IMR-90 (cell line): ENCODE results near the gene MYRFL. TPM values are rescaled to one million over a fixed set of nuclear protein-coding genes. Genes with fewer than 3 reads are reported as not detected.

ENCODE experiments used
- ATAC-seq: fragments of 200-7000 bp; cut with Tn5 transposase; 2 replicates; pipeline ENCODE4 v1.9.1; 2020; ENCODE audit warnings: low read depth, mild to moderate bottlenecking, moderate library complexity
- BruUV-seq: library from RNA; stranded (reverse); fragments of 400-500 nt; replicated peaks from 2 replicates; lab custom pipeline; 2021; lab: Mats Ljungman, UMichigan
- CTCF ChIA-PET: fragments of 300-600 bp; formaldehyde crosslinking; extraction: SDS; loops from one replicate; lab custom pipeline; 2021; ENCODE audit warnings: antibody characterized with exemption; lab: Yijun Ruan, JAX
- POLR2A ChIA-PET: fragments of 300-600 bp; sonication (Branson Sonifier 250); formaldehyde crosslinking; loops from one replicate; lab custom pipeline; 2022; ENCODE audit warnings: antibody characterized with exemption; ENCODE audit not compliant: unreplicated experiment; lab: Charles Lee
- DNase-seq: peaks from one replicate; pipeline ENCODE4 v3.0.0; 2013
- H2AFZ ChIP-seq: replicated peaks from 2 replicates; pipeline ENCODE3; 2013; ENCODE audit warnings: low read length, mild to moderate bottlenecking; ENCODE audit not compliant: poor library complexity
- H2AK5ac ChIP-seq: 2 replicates; pipeline ENCODE4 v1.6.1; 2013; ENCODE audit warnings: low read depth, low read length, inconsistent platforms
- H2AK9ac ChIP-seq: replicated peaks from 2 replicates; pipeline ENCODE3; 2013; ENCODE audit warnings: mild to moderate bottlenecking, low read depth, low read length, moderate library complexity; ENCODE audit not compliant: poor library complexity
- H2BK120ac ChIP-seq: 2 replicates; pipeline ENCODE4 v1.6.1; 2013; ENCODE audit warnings: low read depth, low read length, inconsistent platforms
- H2BK15ac ChIP-seq: 3 replicates; pipeline ENCODE4 v1.6.1; 2013; ENCODE audit warnings: low read depth, low read length, inconsistent platforms
- H2BK20ac ChIP-seq: 2 replicates; pipeline ENCODE4 v1.6.1; 2013; ENCODE audit warnings: low read depth, mild to moderate bottlenecking, inconsistent platforms, low read length, moderate library complexity
- H2BK5ac ChIP-seq: 2 replicates; pipeline ENCODE4 v1.6.1; 2013; ENCODE audit warnings: mild to moderate bottlenecking, low read depth, low read length, inconsistent platforms; ENCODE audit not compliant: poor library complexity, severe bottlenecking
- H3K14ac ChIP-seq: replicated peaks from 2 replicates; pipeline ENCODE4 v1.6.1; 2013; ENCODE audit warnings: low read depth, low read length, inconsistent platforms
- H3K18ac ChIP-seq: 2 replicates; pipeline ENCODE4 v1.6.1; 2013; ENCODE audit warnings: low read depth, low read length, control low read depth
- H3K23ac ChIP-seq: 2 replicates; pipeline ENCODE4 v1.6.1; 2013; ENCODE audit warnings: low read depth, low read length, inconsistent platforms
- H3K27ac ChIP-seq: 2 replicates; pipeline ENCODE4 v1.5.1; 2013; ENCODE audit warnings: mild to moderate bottlenecking, control low read depth, low read length; ENCODE audit not compliant: insufficient read depth
- H3K27me3 ChIP-seq: 2 replicates; pipeline ENCODE4 v1.6.1; 2013; ENCODE audit warnings: low read length; ENCODE audit not compliant: control insufficient read depth, insufficient read depth
- H3K36me3 ChIP-seq: 2 replicates; pipeline ENCODE4 v1.6.1; 2013; ENCODE audit warnings: low read length, mixed read lengths; ENCODE audit not compliant: control insufficient read depth, insufficient read depth
- H3K4ac ChIP-seq: 2 replicates; pipeline ENCODE4 v1.6.1; 2013; ENCODE audit warnings: low read depth, low read length, inconsistent platforms
- H3K4me1 ChIP-seq: 2 replicates; pipeline ENCODE4 v1.6.1; 2013; ENCODE audit warnings: low read length, mixed read lengths; ENCODE audit not compliant: control insufficient read depth, insufficient read depth
- H3K4me2 ChIP-seq: 2 replicates; pipeline ENCODE4 v1.6.1; 2013; ENCODE audit warnings: low read depth, mild to moderate bottlenecking, control low read depth, low read length, moderate library complexity
- H3K4me3 ChIP-seq: 2 replicates; pipeline ENCODE4 v1.5.1; 2013; ENCODE audit warnings: low read depth, mild to moderate bottlenecking, control low read depth, low read length, moderate library complexity; ENCODE audit not compliant: insufficient read depth
- H3K56ac ChIP-seq: 2 replicates; pipeline ENCODE4 v1.6.1; 2013; ENCODE audit warnings: low read length, inconsistent platforms; ENCODE audit not compliant: insufficient read depth; ENCODE audit errors: extremely low read depth
- H3K79me1 ChIP-seq, 2 experiments: 2 replicates each; pipeline ENCODE4 v1.6.1; 2013; ENCODE audit warnings: low read length in 2 of 2, inconsistent platforms in 1 of 2, low read depth in 1 of 2
- H3K9ac ChIP-seq: 2 replicates; pipeline ENCODE4 v1.6.1; 2013; ENCODE audit warnings: low read depth, low read length, control low read depth
- H3K9me1 ChIP-seq: 2 replicates; pipeline ENCODE4 v1.6.1; 2013; ENCODE audit warnings: low read length, inconsistent platforms; ENCODE audit not compliant: insufficient read depth
- H3K9me3 ChIP-seq: 2 replicates; pipeline ENCODE4 v1.6.1; 2013; ENCODE audit warnings: low read length; ENCODE audit not compliant: control insufficient read depth, insufficient read depth
- H4K20me1 ChIP-seq: 2 replicates; pipeline ENCODE4 v1.6.1; 2013; ENCODE audit warnings: low read length, inconsistent platforms; ENCODE audit not compliant: insufficient read depth
- H4K5ac ChIP-seq: 2 replicates; pipeline ENCODE4 v1.6.1; 2013; ENCODE audit warnings: mild to moderate bottlenecking, low read depth, low read length, control low read depth
- H4K8ac ChIP-seq, 2 experiments: 2 replicates each; pipeline ENCODE4 v1.6.1; 2013; ENCODE audit warnings: low read depth in 2 of 2, low read length in 2 of 2, control low read depth in 1 of 2, inconsistent platforms in 1 of 2
- H4K91ac ChIP-seq: 2 replicates; pipeline ENCODE4 v1.6.1; 2013; ENCODE audit warnings: low read depth, low read length, inconsistent platforms; ENCODE audit not compliant: insufficient read depth
- BHLHE40 ChIP-seq: fragments of 150-350 bp; IDR thresholded peaks from 2 replicates; pipeline ENCODE4 v1.6.1; 2016; ENCODE audit warnings: mild to moderate bottlenecking, low read depth, low read length
- CEBPB ChIP-seq: IDR thresholded peaks from 2 replicates; pipeline ENCODE4 v1.6.1; 2012; ENCODE audit warnings: low read depth, low read length, improper control_type of control experiment
- CHD1 ChIP-seq: IDR thresholded peaks from 2 replicates; pipeline ENCODE4 v1.6.1; 2012; ENCODE audit warnings: low read depth, low read length, improper control_type of control experiment
- CTCF ChIP-seq: conservative IDR thresholded peaks from 2 replicates; pipeline ENCODE4 v1.5.1; 2012; ENCODE audit warnings: mild to moderate bottlenecking, low read depth, low read length, improper control_type of control experiment
- ELK1 ChIP-seq: fragments of 150-350 bp; IDR thresholded peaks from 2 replicates; pipeline ENCODE4 v1.6.1; 2016; ENCODE audit warnings: low read depth, mild to moderate bottlenecking, low read length, moderate library complexity, borderline replicate concordance
- FOS ChIP-seq: fragments of 150-350 bp; IDR thresholded peaks from 2 replicates; pipeline ENCODE4 v1.6.1; 2016; ENCODE audit warnings: low read depth, low read length
- MAFK ChIP-seq: IDR thresholded peaks from 2 replicates; pipeline ENCODE4 v1.6.1; 2012; ENCODE audit warnings: low read depth, low read length, improper control_type of control experiment
- MAZ ChIP-seq: IDR thresholded peaks from 2 replicates; pipeline ENCODE4 v1.6.1; 2012; ENCODE audit warnings: low read depth, mild to moderate bottlenecking, low read length, improper control_type of control experiment, moderate library complexity, borderline replicate concordance
- MXI1 ChIP-seq: IDR thresholded peaks from 2 replicates; pipeline ENCODE4 v1.6.1; 2012; ENCODE audit warnings: low read depth, mild to moderate bottlenecking, low read length, moderate library complexity, borderline replicate concordance
- NFE2L2 ChIP-seq: fragments of 150-350 bp; IDR thresholded peaks from 2 replicates; pipeline ENCODE4 v1.6.1; 2016; ENCODE audit warnings: low read depth, mild to moderate bottlenecking, low read length
- POLR2A ChIP-seq: IDR thresholded peaks from 2 replicates; pipeline ENCODE4 v1.6.1; 2012; ENCODE audit warnings: mild to moderate bottlenecking, low read depth, low read length
- RAD21 ChIP-seq: IDR thresholded peaks from 2 replicates; pipeline ENCODE4 v1.6.1; 2012; ENCODE audit warnings: low read length, improper control_type of control experiment
- RCOR1 ChIP-seq: IDR thresholded peaks from 2 replicates; pipeline ENCODE4 v1.6.1; 2012; ENCODE audit warnings: mild to moderate bottlenecking, low read length, improper control_type of control experiment; ENCODE audit not compliant: insufficient replicate concordance
- RFX5 ChIP-seq: IDR thresholded peaks from 2 replicates; pipeline ENCODE4 v1.8.0; 2012; ENCODE audit warnings: low read depth, mild to moderate bottlenecking, low read length, moderate library complexity
- SMC3 ChIP-seq: fragments of 150-350 bp; IDR thresholded peaks from 2 replicates; pipeline ENCODE4 v1.6.1; 2016; ENCODE audit warnings: low read depth, mild to moderate bottlenecking, antibody characterized with exemption, low read length, moderate library complexity
- USF2 ChIP-seq: fragments of 150-350 bp; IDR thresholded peaks from 2 replicates; pipeline ENCODE4 v1.6.1; 2017; ENCODE audit warnings: mild to moderate bottlenecking, antibody characterized with exemption, low read length, low read depth
- WGBS, 2 experiments: methylation state at CpG; one replicate each; pipeline versions ENCODE4 v1.1.5 to v1.1.7; 2013; ENCODE audit warnings: missing lambda C conversion rate in 2 of 2; ENCODE audit not compliant: insufficient read length in 1 of 2; ENCODE audit errors: extremely low coverage in 2 of 2; 5-methylcytosine and 5-hydroxymethylcytosine counted together
- dilution Hi-C: fragments of 300-500 bp; cut with HindIII; formaldehyde crosslinking; loops from one replicate; pipeline ENCODE4 v1.14.3; 2018; ENCODE audit warnings: low sequenced_read_pairs; ENCODE audit not compliant: unreplicated experiment
- in situ Hi-C: fragments of 300-500 bp; cut with MboI; formaldehyde crosslinking; loops from 3 replicates; pipeline ENCODE4 v1.14.3; 2019; ENCODE audit warnings: low sequenced_read_pairs, inconsistent platforms, mixed read lengths
- intact Hi-C: fragments of 100-400 bp; cut with micrococcal nuclease; formaldehyde crosslinking; loops from 2 replicates; pipeline ENCODE4 v1.10.0; 2022
- polyA plus RNA-seq, 3 experiments: library from polyadenylated mRNA; depleted of rRNA; stranded (reverse); fragments of >200 nt; gene quantifications; 2 replicates each; pipeline ENCODE4 v1.2.3, GENCODE V29; 2012; ENCODE audit warnings: low replicate concordance in 1 of 3
- total RNA-seq: library from RNA; depleted of rRNA; stranded (reverse); fragments of >200 nt; gene quantifications from 2 replicates; pipeline ENCODE4 v1.2.3, GENCODE V29; 2012

The MYRFL gene
- total and polyA plus RNA-seq, 2 of the 4 experiments (the other 2 are of a cell fraction) = not detected

GRCh38 chr12:69916544-69917235 lies 91.7 kb downstream of the MYRFL start:
- peak; percentile 53; the same call in 1 of the 2 replicates for ATAC-seq
- in situ Hi-C loops = no loop called here

More at GRCh38 chr12:69916544-69917235, 91.7 kb downstream of the MYRFL start:
- Histone ChIP-seq H3K4ac (no peak overlapping the region), H4K20me1 (no peaks in the 10 kb centered on the region), H2BK15ac (no peak overlapping the region), H3K56ac (no peak overlapping the region), H2AFZ (peak overlapping the region; percentile 18), H3K18ac (no peak overlapping the region), H3K9me3 (no peaks in the 10 kb centered on the region), H3K4me2 (peak overlapping the region; percentile 50; the same call in 1 of the 2 replicates), H2BK120ac (no peak overlapping the region), H2AK9ac (no peak overlapping the region), H3K79me1 (no peaks in the 10 kb centered on the region), H3K4me3 (no peak overlapping the region), H3K36me3 (no peaks in the 10 kb centered on the region), H3K23ac (no peak overlapping the region), H4K5ac (no peak overlapping the region), H2BK20ac (no peak overlapping the region), H3K14ac (no peak overlapping the region), H3K9me1 (no peaks in the 10 kb centered on the region), H4K91ac (no peak overlapping the region), H3K4me1 (no peaks in the 10 kb centered on the region), H4K8ac (no peak overlapping the region), H3K9ac (no peak overlapping the region), H2AK5ac (no peak overlapping the region), H2BK5ac (no peak overlapping the region), H3K27me3 (no peaks in the 10 kb centered on the region; the same call in 1 of the 2 replicates), H3K27ac (no peak overlapping the region)
- ChIA-PET POLR2A (no interaction called here), CTCF (no interaction called here)
- no CpG with 5 or more reads among the region's 5 CpGs for WGBS, 2 experiments
- BruUV-seq = no TSS peak
- dilution Hi-C loops = no loop called here
- DNase-seq = no peak
- intact Hi-C loops = no loop called here
- no peak for TF ChIP-seq MAFK
- no peak for TF ChIP-seq USF2
- TF ChIP-seq MXI1 = no peak
- TF ChIP-seq NFE2L2 = no peak
- TF ChIP-seq CEBPB = no peak
- no peak for TF ChIP-seq CTCF
- no peak for TF ChIP-seq RCOR1
- no peak for TF ChIP-seq RFX5
- TF ChIP-seq FOS = no peak
- no peak for TF ChIP-seq CHD1
- no peak for TF ChIP-seq BHLHE40
- TF ChIP-seq RAD21 = no peak
- no peak for TF ChIP-seq ELK1
- no peak for TF ChIP-seq MAZ
- no peak for TF ChIP-seq POLR2A
- no peak for TF ChIP-seq SMC3
